ENCODE measurements around the gene GTF2H4.

GRCh38 chr6:30870546-30870945, 37.5 kb upstream of the GTF2H4 start:
- TF ChIP-seq CTCF (conservative IDR thresholded peaks at IDR 0.05): no peak
- no peak for TF ChIP-seq EZH2 (IDR thresholded peaks at IDR 0.05; ENCODE audit: low read depth)

Measured in PC-9 (cell line).